ENCODE measurements around the gene PPP1R15B. TPM values are rescaled to one million over a fixed set of nuclear protein-coding genes. Genes with fewer than 3 reads are reported as not detected.
"Not testable (repeated sequence)": the region's sequence is repeated elsewhere in the genome, so short reads cannot be mapped to it uniquely, and the experiment has no call there.

The PPP1R15B gene
- total RNA-seq, 1 donor = 206 TPM

DNA sequence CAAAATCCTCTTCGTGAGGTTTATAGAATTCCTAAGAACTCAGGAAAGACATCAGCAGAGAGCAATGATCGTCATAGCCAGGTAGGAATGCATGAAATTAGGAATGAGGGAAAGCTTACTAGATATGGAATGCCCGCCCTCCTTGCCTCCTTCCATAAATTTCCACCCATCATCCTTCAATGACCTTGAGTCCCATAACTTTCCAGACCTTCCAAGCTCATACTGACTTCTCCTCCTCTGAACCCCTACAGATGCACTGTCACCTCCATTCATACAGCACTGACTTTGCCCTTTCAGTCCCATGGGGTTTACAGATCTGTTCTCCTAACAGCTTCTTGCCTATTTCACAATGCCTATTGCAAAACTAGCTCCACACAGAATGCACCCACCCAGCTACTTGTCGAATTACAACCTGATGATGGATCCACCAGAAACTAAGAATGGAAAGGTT lies 23.8 kb upstream of the PPP1R15B start:
- Histone ChIP-seq H3K4me3 (ENCODE audit: low read length) (no peak overlapping the region), H3K27me3 (ENCODE audit: insufficient read depth, low read length) (no peaks in the 10 kb centered on the region), H3K4me1 (ENCODE audit: insufficient read depth, low read length) (peaks cover 16% of the 10 kb centered on the region), H3K9me3 (ENCODE audit: low read depth, low read length) (no peaks in the 10 kb centered on the region)

DNA sequence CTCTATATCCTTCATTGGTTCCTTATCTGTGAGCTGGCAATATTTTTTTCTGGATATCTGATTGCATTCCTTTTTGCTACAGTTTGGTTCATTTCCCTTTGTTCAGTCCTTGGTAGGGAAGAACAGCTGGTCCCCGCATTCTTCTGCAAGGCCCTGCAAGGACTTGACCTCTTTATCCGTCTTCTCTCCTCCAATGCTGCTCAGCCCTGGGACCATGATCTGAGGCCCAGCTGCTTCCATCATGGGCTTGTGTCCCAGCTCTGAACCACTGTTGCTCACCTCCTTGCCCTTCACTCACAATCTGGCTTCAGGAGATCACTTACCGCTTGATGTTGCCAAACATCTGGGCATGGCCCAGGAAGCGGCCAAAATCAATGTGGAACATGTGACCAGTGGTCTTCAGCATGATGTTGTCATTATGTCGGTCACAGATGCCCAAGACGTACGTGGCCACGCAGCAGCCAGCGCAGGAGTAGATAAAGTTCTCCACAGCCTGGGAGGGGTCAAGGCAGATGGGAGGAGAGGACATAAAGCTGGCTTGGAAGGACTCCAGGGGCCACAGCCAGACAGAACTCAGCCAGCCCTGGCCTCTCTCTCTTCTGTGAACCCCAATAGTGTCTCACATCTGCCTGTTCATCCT lies 22.6 kb upstream of the PPP1R15B start:
- no peaks in the 10 kb centered on the region for H3K9me3 ChIP-seq (ENCODE audit: low read depth, low read length)
- H3K4me3 ChIP-seq (ENCODE audit: low read length) = no peak overlapping the region
- H3K4me1 ChIP-seq (ENCODE audit: insufficient read depth, low read length) = peaks cover 16% of the 10 kb centered on the region
- no peaks in the 10 kb centered on the region for H3K27me3 ChIP-seq (ENCODE audit: insufficient read depth, low read length)

DNA sequence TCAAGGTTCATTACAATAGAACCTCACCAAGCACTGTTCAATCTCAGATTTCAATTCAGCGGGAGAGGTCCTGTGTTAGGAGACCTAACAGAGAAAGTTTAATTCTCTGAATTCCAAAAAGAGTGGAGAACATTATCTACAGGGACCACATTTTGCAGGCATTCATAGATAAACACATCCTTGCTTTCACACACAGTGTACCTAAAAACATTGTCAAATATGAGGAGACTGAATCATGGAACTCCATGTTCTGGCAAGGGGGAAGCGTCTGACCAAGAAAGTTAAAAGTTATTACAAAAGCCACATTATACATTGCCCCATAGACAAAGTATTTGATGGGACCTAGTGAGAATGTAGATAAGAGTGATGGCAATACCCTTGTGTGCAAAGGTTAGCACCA lies 21.1 kb upstream of the PPP1R15B start:
- H3K27me3 ChIP-seq (ENCODE audit: insufficient read depth, low read length) = no peaks in the 10 kb centered on the region
- H3K9me3 ChIP-seq (ENCODE audit: low read depth, low read length) = no peaks in the 10 kb centered on the region
- H3K4me1 ChIP-seq (ENCODE audit: insufficient read depth, low read length) = peaks cover 19% of the 10 kb centered on the region
- H3K4me3 ChIP-seq (ENCODE audit: low read length) = no peak overlapping the region

DNA sequence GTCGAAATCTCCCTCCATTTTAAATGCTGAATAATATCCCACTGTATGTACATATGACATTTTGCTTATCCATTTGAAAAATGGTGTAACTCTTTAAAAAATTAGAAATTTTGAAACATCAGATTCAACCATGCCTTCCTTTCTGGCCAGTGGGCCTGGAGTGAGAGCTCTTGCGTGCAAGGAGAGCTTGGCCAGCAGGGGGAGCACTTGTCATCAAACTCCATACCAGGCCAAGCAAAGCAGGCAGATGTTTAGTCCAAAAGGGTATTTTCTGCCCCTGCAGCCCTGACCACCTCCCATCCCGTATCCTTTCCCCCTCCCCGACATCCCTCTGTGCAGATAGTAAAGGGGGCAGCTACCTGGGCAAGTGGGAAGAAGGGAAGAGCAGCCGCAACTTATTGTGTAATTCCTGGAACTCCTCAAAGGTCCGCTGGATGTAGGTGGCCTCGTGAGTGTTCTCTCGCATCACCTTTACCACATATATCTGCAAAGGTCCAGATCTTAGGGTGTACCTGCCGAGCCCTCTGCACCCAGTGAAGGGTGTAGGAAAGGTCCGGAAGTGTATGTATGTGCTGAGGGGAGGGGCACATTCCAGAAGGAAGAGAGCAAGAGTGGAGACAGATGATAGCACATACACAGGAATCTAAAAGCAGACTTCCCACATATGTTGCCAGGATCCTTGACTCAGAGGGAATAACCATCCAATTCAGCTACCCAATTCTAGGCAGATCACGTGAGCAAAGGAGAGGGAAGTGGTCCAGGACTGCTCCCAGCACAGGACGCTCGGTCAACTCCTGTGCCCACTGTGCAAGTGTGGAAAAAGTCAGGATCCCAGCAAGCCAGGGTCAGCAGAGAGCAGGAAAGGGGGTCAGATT lies 19.9 kb upstream of the PPP1R15B start:
- no peaks in the 10 kb centered on the region for H3K9me3 ChIP-seq (ENCODE audit: low read depth, low read length)
- no peak overlapping the region for H3K4me3 ChIP-seq (ENCODE audit: low read length)
- no peaks in the 10 kb centered on the region for H3K27me3 ChIP-seq (ENCODE audit: insufficient read depth, low read length)
- H3K4me1 ChIP-seq (ENCODE audit: insufficient read depth, low read length) = peaks cover 31% of the 10 kb centered on the region

DNA sequence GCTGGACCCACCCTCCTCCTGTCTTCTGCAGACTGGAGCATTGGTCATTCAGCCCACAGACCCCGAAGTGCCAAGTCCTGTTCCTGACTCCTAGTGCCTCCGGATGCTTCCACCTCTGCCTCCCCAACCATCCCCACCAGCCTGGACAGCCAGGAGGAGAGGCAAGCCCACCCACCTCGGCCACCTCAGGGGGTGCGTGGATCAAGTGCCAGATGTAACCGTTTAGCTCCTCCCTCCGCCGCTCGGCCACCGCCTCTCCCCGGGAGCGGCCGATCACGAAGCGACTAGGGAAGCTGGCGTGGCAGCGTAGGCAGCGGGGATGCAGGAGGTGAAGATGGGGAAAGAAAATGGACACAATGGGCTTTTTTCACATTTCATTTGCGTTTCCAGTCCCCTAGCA lies 18.1 kb upstream of the PPP1R15B start:
- Histone ChIP-seq H3K27me3 (ENCODE audit: insufficient read depth, low read length) (no peaks in the 10 kb centered on the region), H3K4me1 (ENCODE audit: insufficient read depth, low read length) (peaks cover 22% of the 10 kb centered on the region), H3K9me3 (ENCODE audit: low read depth, low read length) (no peaks in the 10 kb centered on the region), H3K4me3 (ENCODE audit: low read length) (no peak overlapping the region)

DNA sequence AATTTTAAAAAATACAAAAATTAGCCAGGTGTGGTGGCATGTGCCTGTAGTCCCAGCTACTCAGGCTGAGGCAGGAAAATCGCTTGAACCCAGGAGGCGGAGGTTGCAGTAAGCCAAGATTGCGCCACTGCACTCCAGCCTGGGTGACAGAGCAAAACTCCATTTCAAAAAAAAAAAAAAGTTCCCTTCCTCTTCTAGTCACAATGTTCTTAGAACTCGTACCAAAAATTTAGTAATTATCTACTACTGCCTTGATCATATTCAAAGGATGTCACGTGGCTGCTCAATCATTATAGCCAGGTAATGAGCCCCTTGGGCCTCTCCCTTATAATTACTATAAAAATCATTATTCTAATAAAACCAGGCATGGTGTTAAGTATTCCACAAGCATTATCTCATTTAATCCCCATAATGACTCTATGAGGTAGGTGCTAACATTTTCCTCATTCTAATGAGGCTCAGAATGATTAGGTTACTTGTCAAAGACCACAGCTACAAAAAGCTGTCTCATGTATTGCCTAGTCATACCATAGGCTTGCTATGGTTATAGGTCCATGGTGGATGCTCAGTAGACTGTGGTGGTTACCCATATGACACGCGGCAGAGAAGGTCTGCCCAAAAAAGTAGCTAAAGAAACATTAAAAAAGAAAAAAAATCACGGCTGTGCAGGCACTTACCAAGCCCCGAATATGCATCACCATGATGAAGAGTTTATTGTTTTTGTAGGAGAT lies 15.5 kb upstream of the PPP1R15B start:
- Histone ChIP-seq H3K4me3 (ENCODE audit: low read length) (no peak overlapping the region), H3K9me3 (ENCODE audit: low read depth, low read length) (no peaks in the 10 kb centered on the region), H3K4me1 (ENCODE audit: insufficient read depth, low read length) (peaks cover 22% of the 10 kb centered on the region), H3K27me3 (ENCODE audit: insufficient read depth, low read length) (no peaks in the 10 kb centered on the region)

DNA sequence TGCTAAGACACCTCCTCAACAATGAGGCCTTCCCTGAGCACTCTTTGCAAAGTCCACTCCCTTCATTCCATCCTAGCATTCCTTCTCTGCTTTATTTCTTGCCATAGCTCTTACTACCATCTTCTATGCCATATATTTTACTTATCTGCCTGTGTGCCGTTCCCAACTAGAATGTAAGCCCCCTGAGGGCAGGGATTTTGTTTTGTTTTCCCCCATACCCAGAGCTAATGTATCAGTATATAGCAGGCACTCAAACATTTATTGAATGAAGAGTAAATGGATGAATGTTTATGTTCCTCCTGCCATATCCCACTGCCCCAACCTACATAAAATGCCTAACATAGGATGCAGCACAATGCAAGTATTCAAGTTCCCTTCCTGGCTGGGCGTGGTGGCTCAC lies 14.9 kb upstream of the PPP1R15B start:
- H3K4me1 ChIP-seq (ENCODE audit: insufficient read depth, low read length) = peaks cover 22% of the 10 kb centered on the region
- no peaks in the 10 kb centered on the region for H3K27me3 ChIP-seq (ENCODE audit: insufficient read depth, low read length)
- H3K9me3 ChIP-seq (ENCODE audit: low read depth, low read length) = no peaks in the 10 kb centered on the region

DNA sequence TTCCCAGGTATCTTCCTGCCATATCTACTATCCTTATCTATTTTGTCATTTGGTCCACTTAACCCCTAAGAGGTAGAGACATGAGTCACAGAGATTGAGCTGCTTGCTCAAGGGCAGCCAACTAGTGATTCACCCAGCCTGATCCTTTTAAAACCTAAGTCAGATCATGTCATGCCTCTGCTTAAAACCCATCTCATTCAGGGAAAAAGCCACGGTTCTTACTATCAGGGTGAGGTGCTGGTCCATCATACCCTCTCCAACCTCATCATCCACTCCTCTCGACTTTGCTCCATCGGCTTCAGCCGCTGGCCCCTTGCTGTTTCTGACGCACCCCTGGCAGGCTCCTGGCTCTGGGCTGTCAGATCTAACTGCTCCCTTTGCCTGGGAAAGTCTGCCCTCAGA lies 14.4 kb upstream of the PPP1R15B start:
- Histone ChIP-seq H3K27me3 (ENCODE audit: insufficient read depth, low read length) (no peaks in the 10 kb centered on the region), H3K9me3 (ENCODE audit: low read depth, low read length) (no peaks in the 10 kb centered on the region), H3K4me1 (ENCODE audit: insufficient read depth, low read length) (peaks cover 22% of the 10 kb centered on the region), H3K4me3 (ENCODE audit: low read length) (no peak overlapping the region)

More for the DNA sequence above, 14.9 kb upstream of the PPP1R15B start:
- H3K4me3 ChIP-seq (ENCODE audit: low read length) = no peak overlapping the region

DNA sequence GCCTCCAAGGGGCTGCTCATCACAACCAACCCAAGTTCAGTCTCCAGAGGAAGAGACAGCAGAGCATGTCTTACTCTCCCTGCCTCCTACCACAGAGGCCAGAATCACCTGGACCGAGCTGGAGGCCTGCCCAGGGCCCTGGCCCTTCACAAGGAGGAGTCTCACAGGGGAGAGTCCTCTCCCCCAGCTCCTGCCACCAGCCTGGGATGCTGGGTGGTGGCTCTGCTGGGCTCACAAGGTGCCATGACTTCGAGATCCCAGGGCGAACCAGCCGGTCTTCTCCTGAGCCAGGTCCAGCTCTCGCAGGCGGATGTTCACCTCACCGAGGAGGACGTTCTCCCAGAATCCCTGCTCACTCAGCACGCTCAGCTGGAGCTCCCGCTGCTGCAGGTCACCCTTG lies 13.0 kb upstream of the PPP1R15B start:
- no peaks in the 10 kb centered on the region for H3K27me3 ChIP-seq (ENCODE audit: insufficient read depth, low read length)
- H3K4me3 ChIP-seq (ENCODE audit: low read length) = no peak overlapping the region
- peaks cover 22% of the 10 kb centered on the region for H3K4me1 ChIP-seq (ENCODE audit: insufficient read depth, low read length)
- no peaks in the 10 kb centered on the region for H3K9me3 ChIP-seq (ENCODE audit: low read depth, low read length)

DNA sequence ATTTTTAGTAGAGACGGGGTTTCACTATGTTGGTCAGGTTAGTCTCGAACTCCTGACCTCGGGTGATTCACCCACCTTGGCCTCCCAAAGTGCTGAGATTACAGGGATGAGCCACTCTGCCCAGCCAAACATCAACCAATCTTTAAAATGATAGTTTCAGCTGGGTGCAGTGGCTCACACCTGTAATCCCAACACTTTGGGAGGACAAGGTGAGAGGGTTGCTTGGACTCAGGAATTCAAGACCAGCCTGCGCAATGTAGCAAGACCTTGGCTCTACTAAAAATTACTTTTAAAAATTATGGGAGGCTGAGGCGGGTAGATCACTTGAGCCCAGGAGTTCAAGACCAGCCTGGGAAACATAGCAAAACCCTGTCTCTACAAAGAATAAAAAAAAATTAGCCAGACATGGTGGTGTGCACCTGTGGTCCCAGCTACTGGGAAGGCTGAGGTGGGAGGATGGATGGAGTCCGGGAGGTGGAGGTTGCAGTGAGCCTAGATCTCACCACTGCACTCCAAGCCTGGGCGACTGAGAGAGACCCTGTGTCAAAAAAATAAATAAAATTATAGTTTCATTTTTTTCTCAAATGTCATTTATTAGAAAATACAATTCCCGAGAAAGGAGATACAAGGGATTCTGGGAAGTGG lies 10.6 kb upstream of the PPP1R15B start:
- not testable (repeated sequence) for H3K27me3 ChIP-seq (ENCODE audit: insufficient read depth, low read length); H3K4me3 ChIP-seq (ENCODE audit: low read length); H3K9me3 ChIP-seq (ENCODE audit: low read depth, low read length)
- H3K4me1 ChIP-seq (ENCODE audit: insufficient read depth, low read length) = peaks cover 25% of the 10 kb centered on the region

DNA sequence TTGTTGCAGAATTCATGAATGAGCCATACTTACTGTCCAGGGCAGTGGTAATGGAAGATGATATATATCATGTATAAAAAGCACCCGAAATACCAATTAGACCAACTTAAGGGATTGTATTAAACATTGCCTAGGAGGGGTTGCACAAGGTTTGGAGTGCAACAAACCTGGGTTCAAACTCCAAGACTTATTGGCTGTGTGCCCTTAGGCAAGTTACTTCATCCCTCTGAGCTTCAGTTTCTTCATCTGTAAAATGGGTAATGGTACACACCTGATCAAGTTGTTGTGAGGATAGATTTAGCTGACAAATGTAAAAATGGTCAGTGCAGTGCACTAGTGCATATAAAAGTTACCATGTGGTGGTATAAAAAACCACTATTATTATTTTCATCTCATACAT lies 9.8 kb upstream of the PPP1R15B start:
- Histone ChIP-seq H3K4me3 (ENCODE audit: low read length) (no peak overlapping the region), H3K9me3 (ENCODE audit: low read depth, low read length) (no peaks in the 10 kb centered on the region), H3K4me1 (ENCODE audit: insufficient read depth, low read length) (peaks cover 20% of the 10 kb centered on the region), H3K27me3 (ENCODE audit: insufficient read depth, low read length) (no peaks in the 10 kb centered on the region)

DNA sequence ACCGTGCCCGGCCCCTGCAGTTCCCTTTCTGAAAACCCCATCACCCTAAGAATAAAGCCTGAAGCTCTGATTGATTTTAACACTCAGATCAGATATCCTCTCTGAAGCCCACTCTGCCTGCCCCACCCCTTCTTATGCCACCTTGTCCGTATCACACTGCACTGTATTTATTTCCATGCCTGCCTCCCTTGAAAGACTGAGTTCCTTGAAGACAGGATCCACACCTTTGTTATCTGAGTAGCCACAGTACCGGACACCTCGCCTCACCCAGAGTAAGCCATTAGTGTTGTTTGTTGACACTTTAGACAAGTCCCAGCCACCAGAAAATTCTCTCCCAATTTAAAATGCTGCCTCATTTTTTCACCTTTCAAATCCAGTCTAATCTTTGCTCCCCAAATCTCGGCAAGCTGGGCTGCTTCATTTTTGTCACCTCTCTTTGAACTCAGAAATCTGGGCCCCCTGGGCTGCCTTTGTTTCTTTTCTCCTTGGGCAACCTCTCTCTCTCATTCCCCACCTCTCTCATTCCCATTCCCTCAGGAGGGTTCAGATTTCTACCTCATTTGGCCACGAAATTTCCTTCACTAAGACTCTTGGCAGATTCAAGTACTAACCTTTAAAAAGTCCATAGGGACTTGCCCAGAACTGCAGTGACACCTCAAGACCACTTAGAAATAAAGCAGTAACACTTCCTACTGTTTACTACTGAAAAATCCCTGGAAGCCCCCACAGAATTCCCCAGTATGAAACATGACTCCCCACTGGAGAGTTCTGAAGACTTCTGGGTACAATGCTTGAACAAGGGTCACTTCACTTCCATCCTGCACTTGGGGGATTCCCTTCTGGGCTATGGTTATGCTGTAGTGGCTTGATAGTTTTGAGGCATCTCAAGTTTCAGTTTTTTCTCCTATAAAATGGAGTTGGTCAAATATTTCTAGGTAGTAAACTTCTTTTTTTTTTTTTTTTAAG lies 8.7 kb upstream of the PPP1R15B start:
- Histone ChIP-seq H3K4me3 (ENCODE audit: low read length) (no peak overlapping the region), H3K9me3 (ENCODE audit: low read depth, low read length) (no peaks in the 10 kb centered on the region), H3K4me1 (ENCODE audit: insufficient read depth, low read length) (peaks cover 14% of the 10 kb centered on the region), H3K27me3 (ENCODE audit: insufficient read depth, low read length) (no peaks in the 10 kb centered on the region)

DNA sequence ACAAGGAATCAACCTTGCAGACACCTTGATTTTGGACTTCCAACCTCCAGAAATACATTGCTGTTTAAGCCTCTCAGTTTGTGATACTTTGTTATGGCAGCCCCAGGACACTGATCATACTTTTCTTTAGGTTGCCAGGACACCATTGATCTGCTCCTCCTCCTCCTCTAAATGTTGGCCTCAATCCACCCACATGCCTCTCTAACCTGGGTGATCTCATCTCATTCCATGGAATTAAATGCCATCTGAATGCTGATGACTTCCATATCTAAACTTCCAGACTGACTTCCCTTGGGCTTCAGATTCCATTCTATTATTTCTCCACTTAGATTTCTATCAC lies 7.4 kb upstream of the PPP1R15B start:
- Histone ChIP-seq H3K4me1 (ENCODE audit: insufficient read depth, low read length) (peaks cover 19% of the 10 kb centered on the region), H3K27me3 (ENCODE audit: insufficient read depth, low read length) (no peaks in the 10 kb centered on the region), H3K4me3 (ENCODE audit: low read length) (no peak overlapping the region), H3K9me3 (ENCODE audit: low read depth, low read length) (no peaks in the 10 kb centered on the region)

All from mononuclear cell (primary cell).